ENCODE data around the gene PCDHGB5. TPM values are rescaled to one million over a fixed set of nuclear protein-coding genes. Genes with fewer than 3 reads are reported as not detected.
A peak's percentile ranks its signal among the peaks of the same experiment; 100 is the strongest.
"Not testable (repeated sequence)": the region's sequence is repeated elsewhere in the genome, so short reads cannot be mapped to it uniquely, and the experiment has no call there.

The PCDHGB5 gene
- polyA plus RNA-seq, 3 donors: 0.01 to 0.08 TPM; not detected in 1

DNA sequence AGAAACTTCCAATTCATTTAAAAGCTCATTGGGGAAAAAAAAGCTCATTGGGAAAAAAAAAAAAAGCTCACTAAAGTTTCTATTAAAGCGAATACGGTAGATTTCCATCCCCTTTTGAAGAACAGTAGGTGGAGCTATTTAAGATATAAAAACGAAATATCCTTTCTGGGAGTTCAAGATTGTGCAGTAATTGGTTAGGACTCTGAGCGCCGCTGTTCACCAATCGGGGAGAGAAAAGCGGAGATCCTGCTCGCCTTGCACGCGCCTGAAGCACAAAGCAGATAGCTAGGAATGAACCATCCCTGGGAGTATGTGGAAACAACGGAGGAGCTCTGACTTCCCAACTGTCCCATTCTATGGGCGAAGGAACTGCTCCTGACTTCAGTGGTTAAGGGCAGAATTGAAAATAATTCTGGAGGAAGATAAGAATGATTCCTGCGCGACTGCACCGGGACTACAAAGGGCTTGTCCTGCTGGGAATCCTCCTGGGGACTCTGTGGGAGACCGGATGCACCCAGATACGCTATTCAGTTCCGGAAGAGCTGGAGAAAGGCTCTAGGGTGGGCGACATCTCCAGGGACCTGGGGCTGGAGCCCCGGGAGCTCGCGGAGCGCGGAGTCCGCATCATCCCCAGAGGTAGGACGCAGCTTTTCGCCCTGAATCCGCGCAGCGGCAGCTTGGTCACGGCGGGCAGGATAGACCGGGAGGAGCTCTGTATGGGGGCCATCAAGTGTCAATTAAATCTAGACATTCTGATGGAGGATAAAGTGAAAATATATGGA, 32.8 kb downstream of the PCDHGB5 start, which contains the start of gene PCDHGA12:
TSS of gene PCDHGA12 (plus strand) at position 176 of the 782 bp plus-strand sequence. CDS start at position 429, 253 bp downstream.
- peak within 1 kb of the TSS; percentile 2 to 72 (median 23) for H3K4me3 ChIP-seq (replicated peaks in 1 of 3; ENCODE audit: low read depth in 2 of 3, low read length in 3 of 3)
- H3K79me2 ChIP-seq (ENCODE audit: insufficient read depth, low read length): no peaks in the 10 kb centered on the region
- H3K9ac ChIP-seq (ENCODE audit: insufficient read depth, low read length, poor library complexity, severe bottlenecking): peak within 1 kb of the TSS; percentile 5
- no peak within 1 kb of the TSS for H3K27ac ChIP-seq (ENCODE audit: low read depth in 1 of 2, low read length in 2 of 2)
- TF ChIP-seq, protein P1, sequence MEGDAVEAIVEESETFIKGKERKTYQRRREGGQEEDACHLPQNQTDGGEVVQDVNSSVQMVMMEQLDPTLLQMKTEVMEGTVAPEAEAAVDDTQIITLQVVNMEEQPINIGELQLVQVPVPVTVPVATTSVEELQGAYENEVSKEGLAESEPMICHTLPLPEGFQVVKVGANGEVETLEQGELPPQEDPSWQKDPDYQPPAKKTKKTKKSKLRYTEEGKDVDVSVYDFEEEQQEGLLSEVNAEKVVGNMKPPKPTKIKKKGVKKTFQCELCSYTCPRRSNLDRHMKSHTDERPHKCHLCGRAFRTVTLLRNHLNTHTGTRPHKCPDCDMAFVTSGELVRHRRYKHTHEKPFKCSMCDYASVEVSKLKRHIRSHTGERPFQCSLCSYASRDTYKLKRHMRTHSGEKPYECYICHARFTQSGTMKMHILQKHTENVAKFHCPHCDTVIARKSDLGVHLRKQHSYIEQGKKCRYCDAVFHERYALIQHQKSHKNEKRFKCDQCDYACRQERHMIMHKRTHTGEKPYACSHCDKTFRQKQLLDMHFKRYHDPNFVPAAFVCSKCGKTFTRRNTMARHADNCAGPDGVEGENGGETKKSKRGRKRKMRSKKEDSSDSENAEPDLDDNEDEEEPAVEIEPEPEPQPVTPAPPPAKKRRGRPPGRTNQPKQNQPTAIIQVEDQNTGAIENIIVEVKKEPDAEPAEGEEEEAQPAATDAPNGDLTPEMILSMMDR (IDR thresholded peaks at IDR 0.05): peak; percentile 68
- intact Hi-C loops (cut with micrococcal nuclease): no loop called here
- peak within 1 kb of the TSS; percentile 68 for H2AFZ ChIP-seq (ENCODE audit: insufficient read depth, low read depth, low read length, poor library complexity, severe bottlenecking)
- H3K9me3 ChIP-seq (replicated peaks in 1 of 2; ENCODE audit: control insufficient read depth in 1 of 2, insufficient read depth in 1 of 2, low read length in 2 of 2): peaks cover 47 to 49% of the 10 kb centered on the region in 2 donors
- no peaks in the 10 kb centered on the region for H4K20me1 ChIP-seq (ENCODE audit: insufficient read depth, low read length)
- Mint-ChIP-seq H3K4me3 (peak within 1 kb of the TSS; percentile 53 to 84), H3K9me3 (peaks cover 25 to 63% (median 47%) of the 10 kb centered on the region in 7 donors), H3K36me3 (peaks cover 20 to 22% of the 10 kb centered on the region in 2 donors), H3K27ac (peak within 1 kb of the TSS in 3 of 7 donors; percentile 23 to 50 (median 45)), H3K4me1 (peaks cover 21% of the 10 kb centered on the region), H3K27me3 (ENCODE audit: low read depth in 3 of 3) (peaks cover 63 to 78% (median 75%) of the 10 kb centered on the region in 3 donors)
- 19% methylated on average over 23 of the region's 33 CpGs for WGBS (ENCODE audit: insufficient coverage)
- peak; percentile 37 to 59 (median 42) for DNase-seq
- H3K36me3 ChIP-seq (replicated peaks in 1 of 2; ENCODE audit: control insufficient read depth in 1 of 2, insufficient read depth in 2 of 2, low read length in 2 of 2): no peaks in the 10 kb centered on the region
- H3K4me2 ChIP-seq (replicated peaks; ENCODE audit: extremely low read depth, low read length, poor library complexity, severe bottlenecking): peak within 1 kb of the TSS; percentile 64
- H3K27me3 ChIP-seq (ENCODE audit: control insufficient read depth in 2 of 2, insufficient read depth in 2 of 2, low read length in 2 of 2): peaks cover 41 to 93% of the 10 kb centered on the region in 2 donors
- H3K4me1 ChIP-seq (ENCODE audit: control insufficient read depth in 1 of 2, insufficient read depth in 2 of 2, low read length in 2 of 2): peaks cover 17 to 19% of the 10 kb centered on the region in 2 donors

GRCh38 chr5:141431286-141431685, 33.5 kb downstream of the PCDHGB5 start:
- Histone ChIP-seq H3K27me3 (ENCODE audit: control insufficient read depth in 2 of 2, insufficient read depth in 2 of 2, low read length in 2 of 2) (peaks cover 41 to 93% of the 10 kb centered on the region in 2 donors), H3K4me2 (replicated peaks; ENCODE audit: extremely low read depth, low read length, poor library complexity, severe bottlenecking) (peak overlapping the region; percentile 64), H2AFZ (ENCODE audit: insufficient read depth, low read depth, low read length, poor library complexity, severe bottlenecking) (peak overlapping the region; percentile 68), H3K4me1 (ENCODE audit: control insufficient read depth in 1 of 2, insufficient read depth in 2 of 2, low read length in 2 of 2) (peaks cover 17 to 19% of the 10 kb centered on the region in 2 donors), H3K4me3 (replicated peaks in 1 of 3; ENCODE audit: low read depth in 2 of 3, low read length in 3 of 3) (peak overlapping the region in 2 of 3 experiments; percentile 23 to 72), H4K20me1 (ENCODE audit: insufficient read depth, low read length) (no peaks in the 10 kb centered on the region), H3K36me3 (replicated peaks in 1 of 2; ENCODE audit: control insufficient read depth in 1 of 2, insufficient read depth in 2 of 2, low read length in 2 of 2) (no peaks in the 10 kb centered on the region), H3K79me2 (ENCODE audit: insufficient read depth, low read length) (no peaks in the 10 kb centered on the region), H3K9me3 (replicated peaks in 1 of 2; ENCODE audit: control insufficient read depth in 1 of 2, insufficient read depth in 1 of 2, low read length in 2 of 2) (peaks cover 47 to 49% of the 10 kb centered on the region in 2 donors), H3K9ac (ENCODE audit: insufficient read depth, low read length, poor library complexity, severe bottlenecking) (no peak overlapping the region), H3K27ac (ENCODE audit: low read depth in 1 of 2, low read length in 2 of 2) (no peak overlapping the region)
- H3K9me3 Mint-ChIP-seq: peaks cover 25 to 58% (median 44%) of the 10 kb centered on the region in 7 donors
- H3K27me3 Mint-ChIP-seq (ENCODE audit: low read depth in 3 of 3): peaks cover 58 to 74% (median 68%) of the 10 kb centered on the region in 3 donors
- peak overlapping the region in 1 of 7 donors; percentile 19 for H3K27ac Mint-ChIP-seq
- TF ChIP-seq, protein P1 (IDR thresholded peaks at IDR 0.05): no peak
- DNase-seq: peak in 2 of 3 donors; percentile 15 to 36
- H3K4me3 Mint-ChIP-seq: peak overlapping the region; percentile 53 to 84
- H3K36me3 Mint-ChIP-seq: peaks cover 20 to 22% of the 10 kb centered on the region in 2 donors
- intact Hi-C loops (cut with micrococcal nuclease): no loop called here
- H3K4me1 Mint-ChIP-seq: peaks cover 21% of the 10 kb centered on the region
- 13% methylated on average over 37 of the region's 37 CpGs for WGBS (ENCODE audit: insufficient coverage)

DNA sequence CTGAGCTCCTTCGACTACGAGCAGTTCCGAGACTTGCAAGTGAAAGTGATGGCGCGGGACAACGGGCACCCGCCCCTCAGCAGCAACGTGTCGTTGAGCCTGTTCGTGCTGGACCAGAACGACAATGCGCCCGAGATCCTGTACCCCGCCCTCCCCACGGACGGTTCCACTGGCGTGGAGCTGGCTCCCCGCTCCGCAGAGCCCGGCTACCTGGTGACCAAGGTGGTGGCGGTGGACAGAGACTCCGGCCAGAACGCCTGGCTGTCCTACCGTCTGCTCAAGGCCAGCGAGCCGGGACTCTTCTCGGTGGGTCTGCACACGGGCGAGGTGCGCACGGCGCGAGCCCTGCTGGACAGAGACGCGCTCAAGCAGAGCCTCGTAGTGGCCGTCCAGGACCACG, 34.6 kb downstream of the PCDHGB5 start:
- peaks cover 21% of the 10 kb centered on the region for H3K4me1 Mint-ChIP-seq
- Histone ChIP-seq H3K4me1 (ENCODE audit: control insufficient read depth in 1 of 2, insufficient read depth in 2 of 2, low read length in 2 of 2) (peaks cover 17 to 19% of the 10 kb centered on the region in 2 donors), H3K4me3 (replicated peaks in 1 of 3; ENCODE audit: low read depth in 2 of 3, low read length in 3 of 3) (peak overlapping the region in 1 of 3 experiments; percentile 72), H3K9me3 (replicated peaks in 1 of 2; ENCODE audit: control insufficient read depth in 1 of 2, insufficient read depth in 1 of 2, low read length in 2 of 2) (peaks cover 41% of the 10 kb centered on the region in 2 donors), H3K27me3 (ENCODE audit: control insufficient read depth in 2 of 2, insufficient read depth in 2 of 2, low read length in 2 of 2) (peaks cover 33 to 93% of the 10 kb centered on the region in 2 donors)
- H3K36me3 ChIP-seq (replicated peaks in 1 of 2; ENCODE audit: control insufficient read depth in 1 of 2, insufficient read depth in 2 of 2, low read length in 2 of 2); H3K9ac ChIP-seq (ENCODE audit: insufficient read depth, low read length, poor library complexity, severe bottlenecking); DNase-seq; H3K27ac Mint-ChIP-seq; H4K20me1 ChIP-seq (ENCODE audit: insufficient read depth, low read length); H3K27ac ChIP-seq (ENCODE audit: low read depth in 1 of 2, low read length in 2 of 2); H3K4me2 ChIP-seq (replicated peaks; ENCODE audit: extremely low read depth, low read length, poor library complexity, severe bottlenecking); H2AFZ ChIP-seq (ENCODE audit: insufficient read depth, low read depth, low read length, poor library complexity, severe bottlenecking); H3K79me2 ChIP-seq (ENCODE audit: insufficient read depth, low read length); intact Hi-C loops (cut with micrococcal nuclease): not testable (repeated sequence)
- H3K36me3 Mint-ChIP-seq: peaks cover 20 to 22% of the 10 kb centered on the region in 2 donors
- peaks cover 49 to 66% (median 62%) of the 10 kb centered on the region in 3 donors for H3K27me3 Mint-ChIP-seq (ENCODE audit: low read depth in 3 of 3)
- H3K9me3 Mint-ChIP-seq: peaks cover 25 to 54% (median 42%) of the 10 kb centered on the region in 7 donors
- 36% methylated on average over 19 of the region's 38 CpGs for WGBS (ENCODE audit: insufficient coverage)
- H3K4me3 Mint-ChIP-seq: peak overlapping the region in 1 of 2 donors; percentile 84
